NCI-H82 (cell line): Measurements from ENCODE around the gene RBBP4.

ENCODE experiments used
- DNase-seq: peaks from one replicate; lab custom pipeline; 2025; lab: John Stamatoyannopoulos, UW

RBBP4 gene

GRCh38 chr1:32719681-32720275 is 68.8 kb downstream of the RBBP4 start:
- DNase-seq = no peak

DNA sequence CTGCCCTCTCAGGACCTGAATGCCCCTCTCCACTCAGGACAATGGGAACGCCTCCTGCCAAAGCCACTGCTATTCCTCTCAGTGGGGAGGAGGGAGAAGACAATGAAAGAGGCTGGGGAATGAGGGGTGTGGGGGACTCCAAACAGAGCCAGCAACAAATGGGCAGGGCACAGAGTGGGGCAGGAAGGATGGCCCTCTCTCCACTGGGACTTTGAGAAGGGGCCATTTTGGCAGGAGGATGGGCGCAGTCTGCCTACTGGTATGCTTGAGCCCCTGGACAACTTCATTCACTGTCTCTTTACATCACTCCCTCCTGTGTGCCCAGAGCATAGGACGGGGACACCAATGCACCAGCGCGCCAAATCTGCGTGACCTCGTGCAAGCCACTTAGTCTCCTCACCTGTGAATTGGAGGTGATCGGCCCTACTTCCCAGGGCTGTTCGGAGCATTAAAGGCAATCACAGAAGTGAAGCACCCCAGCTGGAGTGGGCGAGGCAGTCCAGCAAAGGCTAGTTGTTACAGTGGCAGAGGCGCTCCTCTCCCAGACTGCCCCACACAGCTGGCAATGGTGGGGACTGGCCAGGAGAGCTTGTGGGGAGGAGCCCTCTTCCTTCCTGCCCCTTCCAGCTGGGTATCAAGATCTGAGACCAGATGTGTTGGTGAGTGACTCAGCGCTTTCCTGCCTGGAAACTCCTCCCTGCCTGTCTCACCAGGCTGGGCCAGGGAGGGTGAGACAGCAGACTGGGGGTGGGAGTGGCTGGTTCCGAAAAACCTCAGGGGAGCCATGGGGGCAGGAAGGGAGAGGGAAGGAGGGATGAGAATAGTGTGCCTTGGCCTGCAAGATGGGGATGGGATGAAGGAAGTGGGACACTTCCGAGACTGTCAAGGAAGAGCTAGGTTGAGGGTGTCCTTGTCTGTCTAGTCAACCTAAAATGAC is 73.9 kb downstream of the RBBP4 start:
- peak; percentile 77 for DNase-seq

DNA sequence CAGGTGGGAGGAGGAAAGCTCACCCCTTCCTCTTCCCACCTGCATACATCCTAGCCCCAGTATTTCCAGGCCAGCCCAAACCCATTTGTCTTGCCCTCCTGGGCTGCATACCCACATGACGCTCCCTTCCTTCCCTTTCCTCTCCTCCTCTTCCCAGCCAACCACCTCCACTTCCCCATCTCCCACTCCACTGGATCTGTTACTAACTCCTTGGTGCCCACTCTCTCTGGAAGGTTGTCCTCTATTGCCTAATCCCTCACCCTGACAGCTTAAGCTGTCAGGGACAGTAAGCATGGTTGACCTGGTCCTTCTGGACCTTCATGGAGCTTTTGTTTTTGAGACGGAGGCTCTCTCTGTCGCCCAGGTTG is 74.6 kb downstream of the RBBP4 start:
- no peak for DNase-seq

DNA sequence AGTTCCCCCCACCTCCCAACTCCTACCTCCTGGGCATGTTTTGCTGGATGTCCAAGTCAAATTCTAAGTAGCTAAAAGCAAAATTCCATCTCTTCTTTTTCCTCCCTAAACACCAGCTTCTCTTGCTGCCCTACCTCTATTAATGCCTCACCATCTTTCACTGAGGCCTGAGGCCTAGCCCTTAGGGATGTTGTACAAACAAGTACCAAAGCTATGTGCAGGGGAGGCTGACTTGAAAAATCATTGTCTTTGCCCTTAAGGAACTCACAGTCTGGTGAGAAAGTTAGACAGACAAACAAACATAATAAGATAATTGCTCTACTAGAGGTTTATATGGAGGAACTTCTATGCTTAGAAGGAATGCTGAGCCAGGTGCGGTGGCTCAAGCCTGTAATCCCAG is 76.9 kb downstream of the RBBP4 start:
- no peak for DNase-seq

- no peak for DNase-seq
Observed at GRCh38 chr1:32728413-32729077, 77.5 kb downstream of the RBBP4 start.

DNA sequence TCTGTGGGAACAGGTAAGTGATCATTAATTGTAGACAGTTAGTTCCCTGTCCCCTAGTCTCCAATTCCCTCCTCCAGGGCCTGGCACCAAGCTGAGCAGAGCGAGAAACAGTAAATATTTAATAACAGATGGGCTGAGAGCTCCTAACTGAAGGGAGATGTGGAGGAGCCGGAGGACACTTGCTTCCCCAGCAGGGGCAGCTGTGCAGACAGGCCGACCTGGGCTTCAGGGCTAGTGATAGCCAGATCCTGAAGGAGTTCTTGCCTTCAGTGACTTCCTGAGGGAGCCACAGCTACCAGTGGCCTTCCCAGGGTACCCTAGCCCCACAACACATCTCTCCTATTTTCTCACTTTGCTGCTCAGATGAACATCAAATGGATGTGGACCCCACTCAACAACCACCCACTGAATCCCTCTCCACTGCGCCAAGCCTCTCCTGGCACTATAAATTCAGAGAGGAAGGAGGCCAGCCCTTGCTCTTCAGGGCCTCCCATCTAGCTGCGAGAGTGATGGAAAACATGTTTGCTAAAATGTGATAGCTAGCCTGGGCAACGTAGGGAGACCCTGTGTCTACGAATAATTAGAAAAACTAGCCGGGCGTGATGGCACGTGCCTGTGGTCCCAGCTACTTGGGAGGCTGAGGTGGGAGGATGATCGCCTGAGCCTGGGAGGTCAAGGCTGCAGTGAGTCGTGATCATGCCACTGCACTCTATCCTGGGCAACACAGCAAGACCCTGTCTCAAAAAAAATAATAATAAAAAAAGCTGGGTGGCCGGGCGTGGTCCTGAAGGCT is 78.4 kb downstream of the RBBP4 start:
- DNase-seq = peak; percentile 24

- peak; percentile 52 for DNase-seq
Observed at GRCh38 chr1:32733582-32734321, 82.7 kb downstream of the RBBP4 start.
